Stimulated activated CD8-positive, alpha-beta memory T cell treated with anti-CD3 and anti-CD28 coated beads, Interleukin-15, amount 100 ng/mL, for 4 hours (primary cell): ENCODE data around the gene C19orf25.

Experiments
- DNase-seq, 2 donors: peaks; one replicate each; pipeline ENCODE4 v3.0.0-alpha.2; 2020; ENCODE audit warnings: low read depth in 2 of 2

The C19orf25 gene

DNA sequence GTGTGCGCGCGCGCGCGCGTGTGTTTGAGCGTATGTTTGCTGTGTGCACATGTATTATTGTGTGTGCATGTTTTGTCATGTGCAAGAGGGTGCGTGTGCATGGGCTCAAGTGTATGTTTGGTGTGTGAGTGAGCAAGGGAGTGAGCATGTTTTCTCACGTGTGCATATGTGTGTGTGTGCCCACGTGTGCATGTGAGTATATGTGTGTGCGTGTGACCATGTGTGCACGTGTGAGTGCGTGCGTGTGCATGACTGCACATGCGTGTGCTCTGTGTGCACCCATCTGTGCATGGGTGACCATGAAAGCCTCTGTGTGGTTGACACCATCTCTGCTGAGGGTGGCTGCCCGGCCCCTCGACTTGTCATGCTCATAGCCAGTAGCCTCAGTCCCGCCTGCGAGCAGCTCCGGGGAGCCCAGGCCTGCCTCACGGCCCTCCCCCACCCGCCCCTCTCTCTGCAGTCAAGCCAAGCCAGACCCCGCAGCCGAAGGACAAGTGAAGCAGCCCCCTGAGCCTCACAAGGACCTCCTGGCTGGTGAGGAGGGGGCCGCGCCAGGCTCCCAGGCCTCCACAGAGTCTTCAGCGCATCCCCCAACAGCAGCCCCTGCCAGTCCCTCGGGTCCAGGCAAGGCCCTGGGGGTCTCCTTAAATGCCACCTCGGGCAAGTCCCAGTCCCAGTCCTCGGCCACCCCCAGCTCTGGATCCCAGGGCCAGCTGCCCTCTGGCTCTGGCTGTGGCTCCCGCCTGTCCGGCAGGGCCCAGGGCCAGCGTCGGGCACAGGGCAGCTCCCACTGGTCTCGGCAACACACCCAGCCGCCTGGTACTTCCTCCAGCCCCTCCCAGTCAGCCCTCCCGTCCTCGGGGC lies 17.9 kb upstream of the C19orf25 start:
- DNase-seq = no peak

DNA sequence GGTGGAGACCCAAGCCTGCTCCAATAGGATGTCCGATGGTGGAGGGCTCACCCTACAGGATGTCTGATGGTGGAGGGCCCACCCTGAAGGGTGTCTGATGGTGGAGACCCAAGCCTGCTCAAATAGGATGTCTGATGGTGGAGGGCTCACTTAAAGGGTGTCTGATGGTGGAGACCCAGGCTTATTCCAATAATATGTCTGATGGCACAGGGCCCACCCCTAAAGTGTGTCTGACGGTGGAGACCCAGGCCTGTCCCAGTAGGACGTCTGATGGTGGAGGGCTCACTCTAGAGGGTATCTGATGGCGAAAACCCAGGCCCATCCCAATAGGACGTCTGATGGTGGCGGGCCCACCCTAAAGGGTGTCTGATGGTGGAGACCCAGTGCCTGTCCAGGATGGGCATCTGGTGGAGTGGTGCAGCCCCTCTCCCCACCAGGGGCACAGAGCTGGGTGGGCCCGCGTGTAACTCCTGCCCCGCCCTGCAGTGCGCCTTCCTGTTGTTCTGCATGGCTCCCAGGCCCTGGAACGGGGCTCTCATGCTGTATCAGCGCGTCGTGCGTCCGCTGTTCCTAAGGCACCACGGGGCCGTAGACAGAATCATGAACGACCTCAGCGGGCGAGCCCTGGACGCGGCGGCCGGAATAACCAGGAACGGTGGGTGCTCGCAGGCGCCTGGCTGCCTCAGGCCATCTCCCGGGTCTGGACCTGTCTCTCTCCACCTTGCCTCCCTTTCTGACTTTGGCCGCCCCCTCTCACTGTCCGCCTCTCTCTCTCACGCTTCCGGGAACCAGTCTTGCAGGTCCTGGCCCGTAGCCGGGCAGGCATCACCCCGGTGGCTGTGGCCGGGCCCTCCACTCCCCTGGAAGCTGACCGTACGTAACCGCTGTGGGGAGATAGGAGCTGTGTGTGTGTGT lies 17.0 kb upstream of the C19orf25 start:
- no peak for DNase-seq

DNA sequence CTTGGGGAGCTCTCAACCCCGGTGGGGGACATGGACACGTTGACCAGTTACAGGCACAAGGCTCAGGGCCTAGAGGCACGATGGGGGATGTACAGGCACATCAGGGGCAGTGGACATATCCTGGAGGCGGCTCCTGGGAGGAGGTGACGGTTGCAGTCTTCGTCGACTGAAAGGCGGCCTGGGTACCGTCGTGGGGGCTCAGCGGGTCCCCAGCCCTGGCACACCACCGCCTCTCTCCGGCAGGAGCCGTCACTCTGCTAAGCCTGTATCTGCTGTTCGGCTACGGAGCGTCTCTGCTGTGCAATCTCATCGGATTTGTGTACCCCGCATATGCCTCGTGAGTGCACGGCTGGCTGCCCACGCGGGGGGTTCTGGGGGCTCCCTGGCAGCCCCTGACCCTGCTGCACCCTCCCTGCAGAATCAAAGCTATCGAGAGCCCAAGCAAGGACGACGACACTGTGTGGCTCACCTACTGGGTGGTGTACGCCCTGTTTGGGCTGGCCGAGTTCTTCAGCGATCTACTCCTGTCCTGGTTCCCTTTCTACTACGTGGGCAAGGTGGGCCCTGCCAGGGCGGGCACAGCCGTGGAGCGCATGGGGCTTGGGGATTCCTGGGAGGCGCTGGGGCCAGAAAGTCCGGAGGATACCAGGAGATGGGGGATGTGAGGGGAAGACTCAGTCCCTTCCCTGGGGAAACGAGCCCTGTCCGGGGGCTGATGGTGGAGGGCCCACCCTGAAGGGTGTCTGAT lies 16.2 kb upstream of the C19orf25 start:
- no peak for DNase-seq

DNA sequence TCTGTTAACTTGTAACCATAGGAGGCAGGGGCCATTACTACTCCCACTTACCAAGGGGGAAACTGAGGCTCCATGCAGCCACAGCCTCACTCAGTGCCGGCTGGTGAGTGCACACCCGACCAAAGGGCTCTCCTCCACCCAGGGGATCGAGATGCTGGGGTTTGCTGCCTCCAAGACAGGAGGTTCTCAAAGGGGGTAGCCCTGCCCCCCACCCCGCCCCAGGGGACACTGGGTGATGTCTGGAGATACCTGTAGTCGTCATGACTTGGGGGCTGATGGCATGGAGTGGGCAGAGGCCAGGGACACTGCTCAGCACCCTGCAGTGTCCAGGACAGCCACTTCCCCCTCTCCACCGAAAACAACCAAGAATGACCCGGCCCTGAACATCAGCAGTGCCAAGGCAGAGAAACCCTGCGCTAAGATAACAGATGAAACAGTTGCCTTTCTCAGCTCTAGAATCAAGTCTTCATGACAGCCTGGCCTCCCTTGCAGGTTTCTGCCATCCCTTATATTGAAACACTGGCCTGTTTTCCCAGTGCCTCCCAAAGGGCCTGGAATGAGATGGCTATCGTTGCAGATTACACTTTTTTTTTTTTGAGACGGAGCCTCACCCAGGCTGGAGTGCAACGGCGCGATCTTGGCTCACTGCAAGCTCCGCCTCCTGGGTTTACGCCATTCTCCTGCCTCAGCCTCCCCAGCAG lies 15.2 kb upstream of the C19orf25 start:
- DNase-seq = no peak

DNA sequence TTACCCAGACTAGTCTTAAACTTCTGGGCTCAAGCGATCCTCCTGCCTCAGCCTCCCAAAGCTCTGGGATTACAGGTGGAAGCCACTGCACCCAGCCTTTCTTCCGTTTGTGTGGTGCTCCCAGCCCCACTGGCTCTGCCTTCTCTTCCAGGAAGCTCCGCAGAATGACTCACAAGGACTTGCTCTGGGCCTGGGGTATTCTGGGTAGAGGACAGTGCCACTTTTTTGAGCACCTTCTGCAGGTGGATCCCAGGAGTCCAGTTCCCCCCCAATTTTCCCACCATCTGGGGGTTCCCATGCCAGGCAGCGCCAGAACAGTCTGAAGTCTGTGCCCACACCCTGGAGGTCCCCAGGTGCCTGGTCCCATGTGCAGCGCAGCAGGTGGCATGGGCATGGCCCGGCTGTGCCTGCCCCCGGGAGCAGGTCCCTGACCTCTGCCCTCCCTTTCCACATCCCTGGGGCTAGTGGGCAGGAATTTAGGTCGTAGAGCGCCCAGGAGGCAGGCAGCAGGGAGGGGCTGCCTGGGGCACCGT lies 13.5 kb upstream of the C19orf25 start:
- DNase-seq = no peak

DNA sequence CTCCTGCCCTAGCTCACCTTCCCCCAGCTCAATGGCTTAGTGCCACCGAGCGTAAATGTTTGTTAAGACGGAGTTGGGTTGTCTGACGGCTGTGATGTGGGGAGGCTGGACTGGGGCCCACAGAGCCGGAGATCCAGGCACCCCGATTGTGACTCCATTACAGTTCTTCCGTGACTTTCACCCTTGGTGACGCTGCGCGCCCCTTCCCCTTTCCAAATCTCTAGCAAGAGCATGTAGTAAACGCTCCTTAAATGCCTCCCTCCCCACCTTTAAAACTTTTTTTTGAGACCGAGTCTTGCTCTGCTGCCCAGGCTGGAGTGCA lies 12.8 kb upstream of the C19orf25 start:
- no peak for DNase-seq

DNA sequence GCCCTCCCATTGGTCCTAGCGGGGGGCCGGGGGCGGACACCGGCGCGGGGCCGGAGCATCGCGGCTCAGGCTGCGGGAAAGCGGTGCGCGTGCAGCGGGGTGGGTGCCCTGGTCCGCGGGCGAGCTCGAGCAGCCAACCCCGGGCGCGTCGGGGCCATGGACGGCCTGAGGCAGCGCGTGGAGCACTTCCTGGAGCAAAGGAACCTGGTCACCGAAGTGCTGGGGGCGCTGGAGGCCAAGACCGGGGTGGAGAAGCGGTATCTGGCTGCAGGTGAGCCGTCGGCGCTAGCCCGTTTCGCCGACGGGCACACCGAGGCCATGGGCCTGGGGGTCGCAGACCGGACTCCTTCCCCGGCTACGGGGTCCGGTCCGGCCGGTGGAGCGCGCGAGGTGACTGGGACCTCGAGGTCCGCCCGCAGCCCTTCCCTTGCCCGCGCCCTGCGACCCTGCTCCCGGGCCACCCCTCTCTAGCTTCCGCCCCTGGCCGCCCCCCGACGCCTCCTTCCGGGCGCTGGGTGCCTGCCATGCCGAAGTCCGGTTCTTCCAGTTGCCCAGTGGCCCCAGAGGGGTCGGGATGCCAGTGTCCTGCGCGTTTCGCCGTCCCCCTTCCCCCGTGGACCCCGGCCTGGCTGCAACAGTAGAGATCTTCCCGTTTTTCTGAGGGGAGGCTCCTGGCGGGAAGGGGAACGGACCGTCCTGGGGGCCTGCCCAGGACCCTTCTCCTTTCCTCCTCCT lies 12.3 kb upstream of the C19orf25 start, which contains the start of gene REEP6:
TSS of gene REEP6 (plus strand) at position 68 of the 735 bp plus-strand sequence. CDS start at position 157, 89 bp downstream.
- DNase-seq = no peak

DNA sequence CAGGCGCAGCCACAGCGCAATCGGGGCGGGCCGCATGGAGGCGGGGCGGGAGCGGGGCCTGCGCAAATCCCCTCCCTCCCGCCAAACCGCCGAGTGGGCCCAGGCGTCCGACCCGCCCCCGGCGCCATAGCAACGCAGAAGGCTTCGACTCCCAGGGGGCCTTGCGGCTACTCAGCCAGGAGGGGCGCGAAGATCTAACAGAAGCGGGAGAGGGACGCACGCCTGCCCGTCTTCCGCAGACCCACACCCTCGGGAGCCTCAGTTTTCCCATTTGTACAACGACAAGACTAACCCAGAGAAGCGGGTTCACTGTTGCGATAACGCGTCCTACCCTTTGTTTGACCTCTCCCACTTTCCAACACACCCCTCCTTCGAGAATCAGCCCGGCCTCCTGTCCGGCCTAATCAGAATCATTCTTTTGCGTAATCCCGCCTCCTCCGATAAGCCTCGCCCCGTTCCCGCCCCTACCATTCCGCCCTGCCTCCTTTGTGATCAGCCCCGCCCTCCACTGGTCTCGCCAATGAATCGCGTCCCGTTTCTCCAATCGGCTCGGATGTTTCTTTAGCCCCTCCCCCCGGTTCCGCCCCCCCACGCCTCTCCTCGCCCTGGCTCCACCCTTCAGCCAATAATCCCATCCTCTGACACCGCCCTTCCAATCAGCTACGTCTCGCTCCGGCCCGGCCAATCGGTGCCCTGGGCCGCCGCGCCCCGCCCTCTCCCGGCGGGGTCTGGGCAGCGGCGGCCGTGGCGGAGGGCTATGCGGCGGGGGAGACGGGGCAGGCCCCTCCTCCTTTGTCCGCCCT lies 11.5 kb upstream of the C19orf25 start, which contains the start of gene PCSK4:
TSS of gene PCSK4 (minus strand) at position 40 of the 803 bp plus-strand sequence. CDS start at position 36, 4 bp downstream.
- peak; percentile 94 to 97 for DNase-seq

DNA sequence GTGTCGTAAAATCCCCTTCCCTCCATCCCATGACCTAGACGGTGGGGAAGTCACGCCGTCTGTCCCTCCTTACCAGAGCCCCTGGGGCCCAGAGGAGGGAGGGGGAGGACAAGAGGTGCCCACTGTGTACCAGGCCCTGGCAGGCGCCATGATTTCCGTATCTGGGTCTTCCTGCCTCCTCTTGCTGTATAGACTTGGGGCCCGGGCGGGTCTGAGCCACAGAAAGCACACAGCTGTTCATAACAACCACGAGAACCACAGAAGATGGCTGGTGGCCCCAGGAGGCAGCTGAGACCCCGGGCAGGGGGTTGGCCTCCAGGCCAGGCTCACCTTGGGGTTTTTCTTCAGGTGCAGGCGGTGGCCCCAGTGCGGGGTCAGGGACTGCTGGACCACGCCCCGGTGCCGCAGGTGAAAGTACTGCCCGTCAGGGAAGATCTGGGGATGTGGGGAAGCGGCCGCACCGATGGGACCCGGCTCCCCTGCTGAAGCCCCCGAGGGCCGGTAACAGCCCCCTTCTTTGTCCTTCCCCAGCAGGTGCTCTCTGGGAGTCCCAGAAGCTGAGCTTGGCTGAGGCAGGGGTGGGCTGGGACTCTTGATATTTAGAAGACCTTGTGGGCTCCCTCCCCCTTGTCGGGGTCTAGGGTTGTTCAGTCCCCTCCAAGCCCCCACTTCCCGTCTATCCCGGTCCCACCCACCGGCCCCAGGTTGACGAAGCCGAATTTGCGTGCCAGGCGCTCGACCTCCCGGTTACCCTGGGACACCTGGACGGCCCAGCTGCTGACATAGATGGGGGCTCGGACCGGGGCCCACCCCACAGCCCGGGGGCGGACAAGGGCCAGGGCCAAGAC lies 10.7 kb upstream of the C19orf25 start:
- DNase-seq = no peak

DNA sequence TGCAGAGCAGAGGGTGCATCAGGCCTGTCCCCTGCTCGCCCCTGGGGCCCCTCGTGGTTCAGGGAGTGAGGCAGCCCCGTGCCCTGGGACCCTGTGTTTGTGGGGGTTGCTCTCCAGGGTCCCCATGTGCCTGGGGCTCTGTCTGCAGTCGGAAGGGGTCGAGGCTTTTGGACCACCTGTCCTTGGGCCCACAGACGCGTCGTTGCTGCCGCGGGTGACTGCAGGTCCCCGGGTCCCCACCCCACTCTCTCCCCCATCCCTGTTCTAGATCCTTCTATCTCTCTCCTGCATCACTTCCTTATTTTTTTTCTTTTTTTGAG lies 9.2 kb upstream of the C19orf25 start:
- no peak for DNase-seq

DNA sequence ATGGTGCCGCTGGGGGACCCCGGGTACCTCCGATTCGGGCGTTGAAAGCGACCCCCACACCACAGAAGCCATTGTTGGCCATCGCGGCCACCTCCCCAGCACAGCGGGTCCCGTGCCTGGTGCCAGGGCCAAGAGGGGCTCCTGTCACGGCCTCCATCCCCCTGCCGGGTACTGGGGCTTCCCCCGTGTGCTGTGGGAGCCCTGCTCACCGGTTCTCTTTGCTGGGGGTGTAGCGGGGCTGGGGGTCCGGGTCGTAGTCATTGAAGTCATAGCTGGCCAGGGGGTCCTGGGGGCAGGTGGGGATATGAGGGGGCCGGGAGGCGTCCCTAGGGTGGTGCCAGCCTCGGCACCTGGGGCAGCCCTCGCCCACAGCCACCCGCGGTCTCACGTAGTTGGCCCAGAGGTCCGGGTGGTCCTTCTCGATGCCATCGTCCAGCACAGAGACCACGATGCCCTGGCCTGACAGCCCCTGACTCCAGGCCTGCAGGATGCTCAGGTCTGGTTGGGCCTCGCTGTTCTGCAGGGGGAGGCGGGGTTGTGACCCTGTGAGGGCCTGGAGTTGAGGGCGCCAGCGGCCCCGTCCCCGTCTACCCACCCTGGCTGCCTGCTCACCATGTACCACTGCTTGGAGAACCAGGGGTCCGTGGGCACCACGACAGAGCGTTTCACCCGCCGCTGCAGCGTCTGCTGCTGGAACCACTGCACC lies 8.7 kb upstream of the C19orf25 start:
- DNase-seq = no peak

DNA sequence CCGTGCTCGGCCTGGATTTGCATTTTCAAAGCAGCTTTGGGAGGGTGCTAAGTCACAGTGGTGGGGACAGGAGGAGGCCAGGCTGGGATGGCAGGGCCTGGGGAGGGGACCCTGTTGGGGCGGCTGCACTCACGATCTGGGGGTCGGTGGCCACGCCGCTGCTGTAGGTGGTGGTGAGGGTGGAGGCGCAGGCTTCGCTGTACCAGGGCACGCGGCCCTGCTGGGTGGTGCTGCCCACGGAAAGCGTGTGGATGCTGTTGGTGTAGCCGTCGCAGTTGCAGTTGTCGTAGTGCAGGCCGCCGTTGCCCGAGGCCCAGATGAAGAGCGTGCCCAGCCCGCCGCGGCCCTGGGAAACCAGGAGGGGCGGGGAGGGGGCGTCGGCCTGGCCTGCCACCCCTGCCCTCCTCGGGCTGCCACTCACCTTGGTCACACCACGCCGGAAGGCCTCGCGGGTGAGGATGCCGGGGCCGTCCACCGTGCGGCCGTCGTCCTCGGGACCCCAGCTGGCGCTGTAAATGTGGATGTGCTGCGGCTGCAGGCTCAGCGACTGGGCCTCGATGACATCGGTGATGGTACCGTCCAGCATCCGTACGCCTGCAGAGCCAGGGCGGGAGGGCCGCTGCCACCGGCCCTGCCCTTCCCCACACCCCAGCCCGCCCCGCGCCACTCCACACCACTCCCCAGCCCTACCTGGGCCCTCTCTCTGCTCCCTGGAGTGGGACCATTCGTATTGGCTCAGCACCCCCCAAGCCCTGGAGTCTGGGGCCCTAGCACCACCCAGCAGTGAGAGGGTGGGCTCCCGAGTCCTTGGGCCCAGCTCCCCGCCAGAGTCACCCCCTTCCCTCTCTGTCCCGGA lies 7.9 kb upstream of the C19orf25 start:
- DNase-seq = no peak

DNA sequence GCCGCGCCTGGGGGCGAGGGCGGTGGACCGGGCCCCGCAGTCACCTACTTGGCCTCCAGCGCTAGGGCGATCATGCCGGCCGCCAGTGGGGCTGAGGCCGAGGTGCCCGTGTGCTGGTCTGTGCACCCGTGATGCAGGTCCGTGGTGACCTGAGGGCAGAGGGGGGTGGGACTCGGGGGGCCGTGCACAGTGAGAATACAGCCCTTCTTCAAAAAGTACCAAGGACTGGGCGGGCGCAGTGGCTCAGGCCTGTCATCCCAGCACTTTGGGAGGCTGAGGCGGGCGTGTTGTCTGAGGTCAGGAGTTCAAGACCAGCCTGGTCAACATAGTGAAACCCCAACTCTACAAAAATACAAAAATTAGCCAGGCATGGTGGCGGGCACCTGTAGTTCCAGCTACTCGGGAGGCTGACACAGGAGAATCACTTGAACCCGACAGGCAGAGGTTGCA lies 5.0 kb upstream of the C19orf25 start:
- DNase-seq = no peak

DNA sequence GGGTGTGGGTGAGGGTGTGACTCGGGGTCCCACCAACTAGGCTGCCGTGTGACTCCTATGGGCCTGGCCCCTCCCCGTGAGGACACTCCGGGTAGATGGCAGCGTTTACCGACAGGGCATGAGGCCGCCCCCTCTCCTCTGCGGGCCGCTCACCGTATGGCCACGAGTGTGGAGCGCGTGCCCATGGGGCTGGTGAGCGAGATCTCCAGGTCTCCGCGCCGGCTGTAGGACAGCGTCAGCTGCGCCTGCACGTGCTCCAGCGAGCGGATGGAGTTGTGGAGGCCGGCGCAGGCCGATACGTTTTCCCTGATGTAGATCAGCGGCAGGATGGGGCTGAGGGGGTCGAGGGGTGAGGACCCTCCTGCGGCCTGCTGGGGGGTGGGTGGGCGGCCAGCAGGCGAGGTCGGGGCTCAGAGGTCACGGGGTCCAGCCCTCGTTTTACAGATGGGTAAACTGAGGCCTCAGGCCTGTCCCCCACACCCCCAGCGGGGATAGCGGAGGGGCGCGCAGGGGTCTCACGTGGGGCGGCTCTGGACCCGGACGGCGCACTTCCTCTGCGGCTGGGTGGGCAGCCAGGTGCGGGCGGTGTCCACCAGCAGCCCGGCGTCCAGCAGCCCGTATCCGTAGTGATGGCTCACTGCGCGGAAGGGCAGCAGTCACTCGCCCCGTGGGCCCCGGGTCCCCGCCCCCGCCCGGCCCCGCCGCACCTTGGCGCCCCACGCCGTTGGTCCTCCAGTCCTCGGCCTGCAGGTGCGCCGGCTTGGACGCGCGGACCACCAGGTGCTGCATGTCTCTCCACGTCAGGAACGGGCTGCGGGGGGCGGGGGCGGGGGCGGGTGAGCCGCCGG lies 4.3 kb upstream of the C19orf25 start:
- no peak for DNase-seq

DNA sequence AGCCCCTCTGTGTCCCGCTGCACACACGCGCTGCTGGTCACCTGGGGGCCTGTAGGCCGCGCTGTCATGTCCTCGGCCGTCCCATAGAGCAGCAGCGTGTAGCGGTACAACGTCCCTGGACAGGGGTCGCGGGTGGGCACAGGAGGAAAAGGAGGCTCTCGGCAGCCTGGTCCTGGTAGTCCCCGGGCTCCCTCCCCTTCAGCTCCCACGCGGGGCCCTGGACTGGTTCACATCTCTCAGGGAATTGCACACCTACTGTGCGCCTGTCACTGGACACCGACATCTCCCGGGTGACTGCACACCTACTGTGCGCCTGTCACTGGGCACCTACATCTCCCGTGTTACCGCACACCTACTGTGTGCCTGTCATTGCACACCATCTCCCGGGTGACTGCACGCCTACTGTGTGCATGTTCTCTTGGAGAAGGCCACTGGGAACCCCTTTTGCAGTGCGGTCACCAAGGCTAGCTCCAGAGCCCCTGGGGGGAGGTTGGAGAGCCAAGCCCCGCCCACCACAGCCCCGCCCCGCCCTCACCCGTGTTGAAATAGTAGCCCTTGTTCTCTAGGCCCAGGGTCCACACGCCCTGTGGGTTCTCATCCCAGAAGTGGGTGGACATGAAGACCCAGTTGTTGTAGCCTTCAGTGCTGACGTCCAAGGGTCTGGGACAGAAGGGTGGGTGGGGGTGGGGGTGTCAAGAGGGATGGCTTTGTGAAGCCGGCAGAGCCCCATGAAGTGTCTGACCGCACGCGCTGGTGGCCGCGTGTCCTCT lies 3.5 kb upstream of the C19orf25 start:
- DNase-seq = no peak
